Measurements from ENCODE around the gene ZNF462.

GRCh38 chr9:106913276-106913675, 50.3 kb downstream of the ZNF462 start:
- TF ChIP-seq, protein P1, sequence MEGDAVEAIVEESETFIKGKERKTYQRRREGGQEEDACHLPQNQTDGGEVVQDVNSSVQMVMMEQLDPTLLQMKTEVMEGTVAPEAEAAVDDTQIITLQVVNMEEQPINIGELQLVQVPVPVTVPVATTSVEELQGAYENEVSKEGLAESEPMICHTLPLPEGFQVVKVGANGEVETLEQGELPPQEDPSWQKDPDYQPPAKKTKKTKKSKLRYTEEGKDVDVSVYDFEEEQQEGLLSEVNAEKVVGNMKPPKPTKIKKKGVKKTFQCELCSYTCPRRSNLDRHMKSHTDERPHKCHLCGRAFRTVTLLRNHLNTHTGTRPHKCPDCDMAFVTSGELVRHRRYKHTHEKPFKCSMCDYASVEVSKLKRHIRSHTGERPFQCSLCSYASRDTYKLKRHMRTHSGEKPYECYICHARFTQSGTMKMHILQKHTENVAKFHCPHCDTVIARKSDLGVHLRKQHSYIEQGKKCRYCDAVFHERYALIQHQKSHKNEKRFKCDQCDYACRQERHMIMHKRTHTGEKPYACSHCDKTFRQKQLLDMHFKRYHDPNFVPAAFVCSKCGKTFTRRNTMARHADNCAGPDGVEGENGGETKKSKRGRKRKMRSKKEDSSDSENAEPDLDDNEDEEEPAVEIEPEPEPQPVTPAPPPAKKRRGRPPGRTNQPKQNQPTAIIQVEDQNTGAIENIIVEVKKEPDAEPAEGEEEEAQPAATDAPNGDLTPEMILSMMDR (IDR thresholded peaks at IDR 0.05) = no peak
- no peak for TF ChIP-seq POLR2A (IDR thresholded peaks at IDR 0.05)
- TF ChIP-seq EP300 (IDR thresholded peaks at IDR 0.05) = no peak

Measured in tibial nerve (tissue), 4 donors.